Smooth muscle cell (in vitro differentiated cells): ENCODE results near the gene C1orf105. TPM values are rescaled to one million over a fixed set of nuclear protein-coding genes. Genes with fewer than 3 reads are reported as not detected.
"Not testable (repeated sequence)": the region's sequence is repeated elsewhere in the genome, so short reads cannot be mapped to it uniquely, and the experiment has no call there.

Experiments used
- DNase-seq: peaks from one replicate; lab custom pipeline; 2025; ENCODE audit not compliant: unreplicated experiment; lab: John Stamatoyannopoulos, UW
- H2AFZ ChIP-seq: fragments of 200-600 bp; sonication (generic); 2 replicates; pipeline ENCODE4 v1.6.0; 2016; ENCODE audit warnings: antibody characterized with exemption, low read depth, mild to moderate bottlenecking
- H3F3A ChIP-seq: fragments of 200-600 bp; sonication (generic); 2 replicates; pipeline ENCODE4 v1.6.0; 2017; ENCODE audit warnings: antibody characterized with exemption, low read depth
- H3K27ac ChIP-seq: fragments of 200-600 bp; sonication (generic); 2 replicates; pipeline ENCODE4 v1.5.1; 2016; ENCODE audit warnings: low read depth, mild to moderate bottlenecking
- H3K27me3 ChIP-seq: fragments of 200-600 bp; sonication (generic); 2 replicates; pipeline ENCODE4 v1.6.1; 2016; ENCODE audit warnings: low read depth, mild to moderate bottlenecking
- H3K36me3 ChIP-seq: fragments of 200-600 bp; sonication (generic); 2 replicates; pipeline ENCODE4 v1.5.1; 2016; ENCODE audit warnings: low read depth
- H3K4me1 ChIP-seq: fragments of 200-600 bp; sonication (generic); 2 replicates; pipeline ENCODE4 v1.5.1; 2016; ENCODE audit warnings: low read depth
- H3K4me2 ChIP-seq: fragments of 200-600 bp; sonication (generic); 2 replicates; pipeline ENCODE4 v1.6.0; 2016; ENCODE audit warnings: mild to moderate bottlenecking
- H3K4me3 ChIP-seq: fragments of 200-600 bp; sonication (generic); 2 replicates; pipeline ENCODE4 v1.5.1; 2016; ENCODE audit warnings: mild to moderate bottlenecking
- H3K79me2 ChIP-seq: fragments of 200-600 bp; sonication (generic); 2 replicates; pipeline ENCODE4 v1.6.0; 2016; ENCODE audit warnings: low read depth, mild to moderate bottlenecking
- H3K9ac ChIP-seq: fragments of 200-600 bp; sonication (generic); 2 replicates; pipeline ENCODE4 v1.6.0; 2016; ENCODE audit warnings: low read depth
- H3K9me3 ChIP-seq: fragments of 200-600 bp; sonication (generic); replicated peaks from 2 replicates; pipeline ENCODE4 v1.5.1; 2016; ENCODE audit warnings: low read depth
- H4K20me1 ChIP-seq: fragments of 200-600 bp; sonication (generic); 2 replicates; pipeline ENCODE4 v1.6.0; 2016; ENCODE audit warnings: low read depth
- CTCF ChIP-seq: fragments of 200-600 bp; sonication (generic); IDR thresholded peaks from 2 replicates; pipeline ENCODE4 v1.5.1; 2017; ENCODE audit warnings: borderline replicate concordance, mild to moderate bottlenecking, antibody characterized with exemption; ENCODE audit not compliant: insufficient read depth, poor library complexity, severe bottlenecking
- WGBS: methylation state at CpG from one replicate; pipeline ENCODE4 v1.1.7; 2016; ENCODE audit warnings: low lambda C conversion rate; 5-methylcytosine and 5-hydroxymethylcytosine counted together
- polyA plus RNA-seq: library from polyadenylated mRNA; unstranded; fragments of >200 nt; fragmentation: Nextera tagmentation; extraction: Ambion mirVana; gene quantifications from 2 replicates; pipeline ENCODE4 v1.2.1, GENCODE V29; 2016
- total RNA-seq: library from RNA; depleted of rRNA; stranded (reverse); fragments of >200 nt; gene quantifications from 2 replicates; pipeline ENCODE4 v1.2.3, GENCODE V29; 2014

Gene C1orf105
- total RNA-seq (not detected in 2 replicates), polyA plus RNA-seq (0.24 TPM in 1 of 2 replicates, not detected in the other)

DNA sequence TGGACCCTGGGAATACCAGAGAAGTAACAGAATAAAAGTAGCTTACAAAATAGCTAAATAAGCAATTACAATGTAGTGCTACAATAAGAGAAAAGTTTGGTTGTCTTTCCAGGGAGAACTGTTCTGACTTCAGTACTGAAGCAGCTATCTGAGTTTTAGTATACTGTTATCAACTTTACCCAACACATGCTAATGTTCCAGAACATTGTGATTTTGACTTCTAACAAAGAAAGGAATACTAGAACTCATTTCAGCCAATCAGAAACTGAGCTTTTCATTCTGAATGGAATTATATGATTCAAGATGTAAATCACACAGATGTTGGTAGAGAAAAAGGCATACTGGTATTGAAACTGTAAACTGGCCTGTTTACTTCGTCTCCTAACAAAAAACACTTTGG lies at the start of gene C1orf105:
TSS of gene C1orf105 (plus strand) at position 301 of the 400 bp plus-strand sequence. CDS start 201 bp downstream, outside the sequence.
- Histone ChIP-seq H3K9me3 (no peaks in the 10 kb centered on the region), H4K20me1 (no peaks in the 10 kb centered on the region), H3K4me3 (no peak within 1 kb of the TSS), H3K27ac (no peak within 1 kb of the TSS), H3F3A (no peaks in the 10 kb centered on the region), H3K79me2 (peaks cover 6% of the 10 kb centered on the region), H3K27me3 (no peaks in the 10 kb centered on the region), H3K4me1 (peaks cover 5% of the 10 kb centered on the region), H2AFZ (no peak within 1 kb of the TSS), H3K9ac (no peak within 1 kb of the TSS), H3K36me3 (no peaks in the 10 kb centered on the region), H3K4me2 (no peak within 1 kb of the TSS)
- 100% methylated on average over 1 of the region's 1 CpG for WGBS
- no peak for TF ChIP-seq CTCF
- DNase-seq: no peak

DNA sequence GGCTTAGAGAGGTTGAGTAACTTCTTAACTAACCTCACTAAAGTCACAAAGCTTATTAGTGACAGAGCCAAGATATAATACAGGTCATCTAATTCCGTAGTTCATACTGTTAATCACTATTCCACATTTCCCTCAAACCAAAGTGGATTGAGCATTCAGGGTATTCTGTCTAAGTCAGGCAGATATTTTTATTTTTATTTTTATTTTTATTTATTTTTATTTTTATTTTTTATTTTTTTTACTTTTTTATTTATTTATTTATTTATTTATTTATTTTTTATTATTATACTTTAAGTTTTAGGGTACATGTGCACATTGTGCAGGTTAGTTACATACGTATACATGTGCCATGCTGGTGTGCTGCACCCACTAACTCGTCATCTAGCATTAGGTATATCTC lies 48.8 kb upstream of the C1orf105 start:
- 93% methylated on average over 3 of the region's 3 CpGs for WGBS
- H3F3A ChIP-seq, H3K27me3 ChIP-seq, H3K4me3 ChIP-seq, H3K4me1 ChIP-seq, H2AFZ ChIP-seq, H3K27ac ChIP-seq, H3K9ac ChIP-seq, H3K79me2 ChIP-seq, DNase-seq, H4K20me1 ChIP-seq, H3K9me3 ChIP-seq, H3K4me2 ChIP-seq: not testable (repeated sequence)
- H3K36me3 ChIP-seq: peaks cover 11% of the 10 kb centered on the region

GRCh38 chr1:172373864-172374263 lies 46.6 kb upstream of the C1orf105 start:
- WGBS: 0% methylated on average over 1 of the region's 1 CpG
- peak overlapping the region; percentile 61 for H3K27ac ChIP-seq

GRCh38 chr1:172375211-172375631 lies 45.3 kb upstream of the C1orf105 start:
- Histone ChIP-seq H3K9me3 (no peaks in the 10 kb centered on the region), H3K36me3 (no peaks in the 10 kb centered on the region), H2AFZ (no peak overlapping the region), H3F3A (peaks cover 6% of the 10 kb centered on the region), H3K79me2 (no peaks in the 10 kb centered on the region), H3K4me2 (no peak overlapping the region), H3K27ac (peak overlapping the region; percentile 61), H3K4me1 (peaks cover 9% of the 10 kb centered on the region), H3K27me3 (no peaks in the 10 kb centered on the region), H4K20me1 (no peaks in the 10 kb centered on the region), H3K4me3 (no peak overlapping the region), H3K9ac (no peak overlapping the region)
- TF ChIP-seq CTCF: no peak
- WGBS: 84% methylated on average over 2 of the region's 2 CpGs
- no peak for DNase-seq

More at GRCh38 chr1:172373864-172374263, 46.6 kb upstream of the C1orf105 start:
- no peaks in the 10 kb centered on the region for H3K27me3 ChIP-seq
- H3K4me1 ChIP-seq: peaks cover 9% of the 10 kb centered on the region
- H3K9ac ChIP-seq: no peak overlapping the region
- no peak overlapping the region for H3K4me3 ChIP-seq
- no peak for DNase-seq
- no peaks in the 10 kb centered on the region for H4K20me1 ChIP-seq
- TF ChIP-seq CTCF: no peak
- peaks cover 6% of the 10 kb centered on the region for H3F3A ChIP-seq
- peak overlapping the region; percentile 20 for H2AFZ ChIP-seq
- H3K36me3 ChIP-seq: no peaks in the 10 kb centered on the region
- peak overlapping the region; percentile 18 for H3K4me2 ChIP-seq
- H3K79me2 ChIP-seq: no peaks in the 10 kb centered on the region
- H3K9me3 ChIP-seq: no peaks in the 10 kb centered on the region
